ENCODE measurements around the gene GHDC.
A peak's percentile ranks its signal among the peaks of the same experiment; 100 is the strongest.

GHDC gene

GRCh38 chr17:42197564-42198156 lies 3.4 kb upstream of the GHDC start:
- H3K4me3 ChIP-seq (ENCODE audit: low read depth, low read length) = no peak overlapping the region
- TF ChIP-seq CTCF (conservative IDR thresholded peaks at IDR 0.05; ENCODE audit: low read depth, low read length) = no peak
- DNase-seq (ENCODE audit: low read depth) = no peak

- H3K4me3 ChIP-seq (ENCODE audit: low read depth, low read length) = peak overlapping the region; percentile 69
Measured at GRCh38 chr17:42193216-42193968, 902 bp downstream of the GHDC start.

GRCh38 chr17:42192189-42193126 lies 1.8 kb downstream of the GHDC start:
- no peak for DNase-seq (ENCODE audit: low read depth)
- no peak overlapping the region for H3K4me3 ChIP-seq (ENCODE audit: low read depth, low read length)
- no peak for TF ChIP-seq CTCF (conservative IDR thresholded peaks at IDR 0.05; ENCODE audit: low read depth, low read length)

More at GRCh38 chr17:42193216-42193968, 902 bp downstream of the GHDC start:
- no peak for DNase-seq (ENCODE audit: low read depth)
- no peak for TF ChIP-seq CTCF (conservative IDR thresholded peaks at IDR 0.05; ENCODE audit: low read depth, low read length)

- DNase-seq (ENCODE audit: low read depth) = no peak
- TF ChIP-seq CTCF (conservative IDR thresholded peaks at IDR 0.05; ENCODE audit: low read depth, low read length) = no peak
- H3K4me3 ChIP-seq (ENCODE audit: low read depth, low read length) = no peak overlapping the region
Measured at GRCh38 chr17:42191275-42191608, 3.1 kb downstream of the GHDC start.

GRCh38 chr17:42190491-42191274 lies 3.6 kb downstream of the GHDC start:
- TF ChIP-seq CTCF (conservative IDR thresholded peaks at IDR 0.05; ENCODE audit: low read depth, low read length) = no peak
- H3K4me3 ChIP-seq (ENCODE audit: low read depth, low read length) = no peak overlapping the region
- no peak for DNase-seq (ENCODE audit: low read depth)

GRCh38 chr17:42189651-42189965 lies 4.7 kb downstream of the GHDC start:
- DNase-seq (ENCODE audit: low read depth) = no peak
- TF ChIP-seq CTCF (conservative IDR thresholded peaks at IDR 0.05; ENCODE audit: low read depth, low read length) = no peak
- no peak overlapping the region for H3K4me3 ChIP-seq (ENCODE audit: low read depth, low read length)

All from choroid plexus epithelial cell (primary cell).